ENCODE measurements around the gene SLC25A29.
"Not testable (repeated sequence)": the region's sequence is repeated elsewhere in the genome, so short reads cannot be mapped to it uniquely, and the experiment has no call there.

The SLC25A29 gene

GRCh38 chr14:100303179-100303578 lies 3.1 kb downstream of the SLC25A29 start:
- H3K4me3 ChIP-seq (ENCODE audit: low read length): no peak overlapping the region
- H3K27me3 ChIP-seq (ENCODE audit: control insufficient read depth, insufficient read depth, low read length): no peaks in the 10 kb centered on the region
- H3K27ac ChIP-seq (ENCODE audit: low read depth, low read length): no peak overlapping the region
- peaks cover 7% of the 10 kb centered on the region for H3K4me1 ChIP-seq (ENCODE audit: control insufficient read depth, insufficient read depth, low read length)
- H3K36me3 ChIP-seq (ENCODE audit: control insufficient read depth, insufficient read depth, low read length): no peaks in the 10 kb centered on the region
- no peak overlapping the region for H3K9ac ChIP-seq (ENCODE audit: low read length)

GRCh38 chr14:100302616-100303015 lies 3.6 kb downstream of the SLC25A29 start:
- Histone ChIP-seq H3K27ac (ENCODE audit: low read depth, low read length) (no peak overlapping the region), H3K4me3 (ENCODE audit: low read length) (no peak overlapping the region), H3K4me1 (ENCODE audit: control insufficient read depth, insufficient read depth, low read length) (peaks cover 10% of the 10 kb centered on the region), H3K36me3 (ENCODE audit: control insufficient read depth, insufficient read depth, low read length) (no peaks in the 10 kb centered on the region), H3K27me3 (ENCODE audit: control insufficient read depth, insufficient read depth, low read length) (no peaks in the 10 kb centered on the region), H3K9ac (ENCODE audit: low read length) (no peak overlapping the region)

GRCh38 chr14:100299238-100299560 lies 7.0 kb downstream of the SLC25A29 start:
- no peak overlapping the region for H3K4me3 ChIP-seq (ENCODE audit: low read length)
- H3K36me3 ChIP-seq (ENCODE audit: control insufficient read depth, insufficient read depth, low read length): no peaks in the 10 kb centered on the region
- peaks cover 17% of the 10 kb centered on the region for H3K4me1 ChIP-seq (ENCODE audit: control insufficient read depth, insufficient read depth, low read length)
- no peak overlapping the region for H3K9ac ChIP-seq (ENCODE audit: low read length)
- no peaks in the 10 kb centered on the region for H3K27me3 ChIP-seq (ENCODE audit: control insufficient read depth, insufficient read depth, low read length)
- H3K27ac ChIP-seq (ENCODE audit: low read depth, low read length): no peak overlapping the region

- no peaks in the 10 kb centered on the region for H3K36me3 ChIP-seq (ENCODE audit: control insufficient read depth, insufficient read depth, low read length)
Observed at GRCh38 chr14:100298551-100299237, 7.5 kb downstream of the SLC25A29 start.

GRCh38 chr14:100297320-100298300 lies 8.6 kb downstream of the SLC25A29 start:
- H3K9ac ChIP-seq (ENCODE audit: low read length): no peak overlapping the region
- H3K27me3 ChIP-seq (ENCODE audit: control insufficient read depth, insufficient read depth, low read length): no peaks in the 10 kb centered on the region
- peak overlapping the region; percentile 89 for H3K27ac ChIP-seq (ENCODE audit: low read depth, low read length)
- H3K4me3 ChIP-seq (ENCODE audit: low read length): peak overlapping the region; percentile 42
- peaks cover 17% of the 10 kb centered on the region for H3K4me1 ChIP-seq (ENCODE audit: control insufficient read depth, insufficient read depth, low read length)
- no peaks in the 10 kb centered on the region for H3K36me3 ChIP-seq (ENCODE audit: control insufficient read depth, insufficient read depth, low read length)

More at GRCh38 chr14:100298551-100299237, 7.5 kb downstream of the SLC25A29 start:
- Histone ChIP-seq H3K4me1 (ENCODE audit: control insufficient read depth, insufficient read depth, low read length) (peaks cover 17% of the 10 kb centered on the region), H3K27ac (ENCODE audit: low read depth, low read length) (no peak overlapping the region), H3K9ac (ENCODE audit: low read length) (no peak overlapping the region), H3K4me3 (ENCODE audit: low read length) (no peak overlapping the region), H3K27me3 (ENCODE audit: control insufficient read depth, insufficient read depth, low read length) (no peaks in the 10 kb centered on the region)

GRCh38 chr14:100296729-100297128 lies 9.5 kb downstream of the SLC25A29 start:
- H3K36me3 ChIP-seq (ENCODE audit: control insufficient read depth, insufficient read depth, low read length); H3K9ac ChIP-seq (ENCODE audit: low read length); H3K27me3 ChIP-seq (ENCODE audit: control insufficient read depth, insufficient read depth, low read length): not testable (repeated sequence)
- H3K27ac ChIP-seq (ENCODE audit: low read depth, low read length): peak overlapping the region; percentile 89
- peak overlapping the region; percentile 42 for H3K4me3 ChIP-seq (ENCODE audit: low read length)
- peaks cover 17% of the 10 kb centered on the region for H3K4me1 ChIP-seq (ENCODE audit: control insufficient read depth, insufficient read depth, low read length)

- Histone ChIP-seq H3K27ac (ENCODE audit: low read depth, low read length) (peak overlapping the region; percentile 34), H3K36me3 (ENCODE audit: control insufficient read depth, insufficient read depth, low read length) (no peaks in the 10 kb centered on the region), H3K9ac (ENCODE audit: low read length) (no peak overlapping the region), H3K27me3 (ENCODE audit: control insufficient read depth, insufficient read depth, low read length) (no peaks in the 10 kb centered on the region), H3K4me3 (ENCODE audit: low read length) (no peak overlapping the region), H3K4me1 (ENCODE audit: control insufficient read depth, insufficient read depth, low read length) (peaks cover 17% of the 10 kb centered on the region)
Observed at GRCh38 chr14:100296106-100296651, 10.1 kb downstream of the SLC25A29 start.

- no peaks in the 10 kb centered on the region for H3K27me3 ChIP-seq (ENCODE audit: control insufficient read depth, insufficient read depth, low read length)
- no peak overlapping the region for H3K4me3 ChIP-seq (ENCODE audit: low read length)
- H3K9ac ChIP-seq (ENCODE audit: low read length): no peak overlapping the region
- no peak overlapping the region for H3K27ac ChIP-seq (ENCODE audit: low read depth, low read length)
- peaks cover 2% of the 10 kb centered on the region for H3K36me3 ChIP-seq (ENCODE audit: control insufficient read depth, insufficient read depth, low read length)
- H3K4me1 ChIP-seq (ENCODE audit: control insufficient read depth, insufficient read depth, low read length): peaks cover 17% of the 10 kb centered on the region
Observed at GRCh38 chr14:100295376-100296105, 10.7 kb downstream of the SLC25A29 start.

- Histone ChIP-seq H3K36me3 (ENCODE audit: control insufficient read depth, insufficient read depth, low read length) (peaks cover 2% of the 10 kb centered on the region), H3K9ac (ENCODE audit: low read length) (no peak overlapping the region), H3K27me3 (ENCODE audit: control insufficient read depth, insufficient read depth, low read length) (no peaks in the 10 kb centered on the region), H3K4me3 (ENCODE audit: low read length) (no peak overlapping the region), H3K4me1 (ENCODE audit: control insufficient read depth, insufficient read depth, low read length) (peaks cover 17% of the 10 kb centered on the region), H3K27ac (ENCODE audit: low read depth, low read length) (no peak overlapping the region)
Observed at GRCh38 chr14:100294963-100295330, 11.3 kb downstream of the SLC25A29 start.

GRCh38 chr14:100294213-100294962 lies 11.9 kb downstream of the SLC25A29 start:
- no peak overlapping the region for H3K9ac ChIP-seq (ENCODE audit: low read length)
- peaks cover 17% of the 10 kb centered on the region for H3K4me1 ChIP-seq (ENCODE audit: control insufficient read depth, insufficient read depth, low read length)
- H3K36me3 ChIP-seq (ENCODE audit: control insufficient read depth, insufficient read depth, low read length): peaks cover 2% of the 10 kb centered on the region
- no peaks in the 10 kb centered on the region for H3K27me3 ChIP-seq (ENCODE audit: control insufficient read depth, insufficient read depth, low read length)
- H3K27ac ChIP-seq (ENCODE audit: low read depth, low read length): no peak overlapping the region
- H3K4me3 ChIP-seq (ENCODE audit: low read length): no peak overlapping the region

GRCh38 chr14:100293497-100294212 lies 12.6 kb downstream of the SLC25A29 start:
- Histone ChIP-seq H3K27ac (ENCODE audit: low read depth, low read length) (no peak overlapping the region), H3K36me3 (ENCODE audit: control insufficient read depth, insufficient read depth, low read length) (peaks cover 2% of the 10 kb centered on the region), H3K9ac (ENCODE audit: low read length) (no peak overlapping the region), H3K4me3 (ENCODE audit: low read length) (no peak overlapping the region), H3K27me3 (ENCODE audit: control insufficient read depth, insufficient read depth, low read length) (no peaks in the 10 kb centered on the region), H3K4me1 (ENCODE audit: control insufficient read depth, insufficient read depth, low read length) (peaks cover 17% of the 10 kb centered on the region)

Data from rectal smooth muscle tissue (tissue), 1 donor.